ENCODE data around the gene ITM2C. TPM values are rescaled to one million over a fixed set of nuclear protein-coding genes. Genes with fewer than 3 reads are reported as not detected.

Gene ITM2C
- total and polyA plus RNA-seq, 2 of the 8 experiments (the other 6 are each of a cell fraction or from before 2014, with no cell fraction given) = 362 to 742 TPM

GRCh38 chr2:230864122-230864604, 579 bp upstream of the ITM2C start:
- TF ChIP-seq KDM4A (IDR thresholded peaks at IDR 0.05; ENCODE audit: low read depth, low read length, severe bottlenecking) (no peak), EP300 (IDR thresholded peaks at IDR 0.05; ENCODE audit: borderline replicate concordance in 1 of 2, low read depth in 2 of 2, low read length in 2 of 2) (no peak), BCL11A (IDR thresholded peaks at IDR 0.05; ENCODE audit: low read depth in 2 of 2, low read length in 2 of 2) (no peak), BRCA1 (IDR thresholded peaks at IDR 0.05; ENCODE audit: low read depth, low read length) (no peak), KDM5A (IDR thresholded peaks at IDR 0.05; ENCODE audit: low read length) (no peak), MAFK (IDR thresholded peaks at IDR 0.05; ENCODE audit: low read depth, low read length) (no peak), EZH2 (IDR thresholded peaks at IDR 0.05; ENCODE audit: low read depth, low read length, severe bottlenecking) (no peak), CBX5 (IDR thresholded peaks at IDR 0.05; ENCODE audit: low read depth, low read length) (no peak), JUN (IDR thresholded peaks at IDR 0.05; ENCODE audit: low read depth, low read length) (no peak), SP2 (IDR thresholded peaks at IDR 0.05; ENCODE audit: low read length) (no peak), CREB1 (IDR thresholded peaks at IDR 0.05) (no peak)
- Histone ChIP-seq H3K79me2 (ENCODE audit: control insufficient read depth in 1 of 2, insufficient read depth in 2 of 2, low read length in 2 of 2) (peaks cover 0 to 44% of the 10 kb centered on the region in 2 experiments; a peak in 3 of 4 replicates), H3K9ac (replicated peaks in 1 of 4; ENCODE audit: extremely low read depth in 1 of 4, low read depth in 3 of 4, low read length in 3 of 4) (peak overlapping the region in 3 of 4 experiments; percentile 31 to 62 (median 49); a peak in 6 of 7 replicates), H4K20me1 (replicated peaks in 1 of 2; ENCODE audit: control insufficient read depth in 1 of 2, insufficient read depth in 2 of 2, low read length in 2 of 2) (peaks cover 0 to 3% of the 10 kb centered on the region in 2 experiments), H3K23me2 (ENCODE audit: low read depth, low read length) (peaks cover 20% of the 10 kb centered on the region), H2AFZ (ENCODE audit: low read length) (peak overlapping the region; percentile 69; the same call in 1 of the 2 replicates), H2BK120ac (replicated peaks; ENCODE audit: low read depth, low read length) (peak overlapping the region; percentile 57), H3K14ac (ENCODE audit: insufficient read length) (no peak overlapping the region), H2BK15ac (ENCODE audit: low read length) (peak overlapping the region; percentile 82; the same call in 1 of the 2 replicates), H3K56ac (replicated peaks; ENCODE audit: insufficient read length, low read depth, low read length) (peak overlapping the region; percentile 75), H3K18ac (ENCODE audit: extremely low read depth, low read length) (peak overlapping the region; percentile 33), H3K23ac (ENCODE audit: insufficient read length) (no peak overlapping the region), H2BK12ac (ENCODE audit: low read depth, low read length) (peak overlapping the region; percentile 94; the same call in 1 of the 2 replicates), H2AK5ac (ENCODE audit: low read depth, low read length) (0 out of 2 replicates have a peak overlapping the region, but pooled peaks have one; percentile 27), H3K27ac (ENCODE audit: low read depth, low read length) (peak overlapping the region; percentile 74; the same call in 1 of the 2 replicates), H3K4me2 (ENCODE audit: insufficient read depth in 1 of 2, low read depth in 2 of 2, low read length in 2 of 2) (peak overlapping the region; percentile 76 to 94), H2BK20ac (ENCODE audit: low read length) (peak overlapping the region; percentile 51; the same call in 1 of the 2 replicates), H4K91ac (replicated peaks; ENCODE audit: insufficient read length, low read length) (peak overlapping the region; percentile 67), H4K8ac (ENCODE audit: extremely low read depth, insufficient read depth, low read length) (peak overlapping the region; percentile 17), H3K36me3 (ENCODE audit: control insufficient read depth in 2 of 4, insufficient read depth in 4 of 4, low read length in 3 of 4) (peaks cover 0 to 2% (median 0%) of the 10 kb centered on the region in 4 experiments; a peak in 1 of 8 replicates), H3K4me3 (ENCODE audit: extremely low read depth in 1 of 4, insufficient read depth in 2 of 4, low read depth in 3 of 4, low read length in 4 of 4) (peak overlapping the region; percentile 44 to 99 (median 76)), H3K79me1 (ENCODE audit: low read depth, low read length) (peaks cover 9% of the 10 kb centered on the region; the same call in 1 of the 2 replicates), H2BK5ac (ENCODE audit: low read depth, low read length) (peak overlapping the region; percentile 72), H3K4ac (replicated peaks; ENCODE audit: insufficient read length, low read depth, low read length) (peak overlapping the region; percentile 63), H3K9me3 (ENCODE audit: insufficient read depth in 2 of 2, low read depth in 1 of 2, low read length in 1 of 2) (no peaks in the 10 kb centered on the region), H3K27me3 (replicated peaks in 1 of 4; ENCODE audit: control insufficient read depth in 3 of 4, extremely low read depth in 1 of 4, insufficient read depth in 3 of 4, low read length in 3 of 4) (no peaks in the 10 kb centered on the region; a peak in 1 of 7 replicates), H4K5ac (ENCODE audit: insufficient read length, low read depth, low read length) (peak overlapping the region; percentile 43), H3K4me1 (replicated peaks in 1 of 4; ENCODE audit: control insufficient read depth in 3 of 4, insufficient read depth in 4 of 4, low read length in 3 of 4) (peaks cover 6 to 50% (median 35%) of the 10 kb centered on the region in 4 experiments)
- FAIRE-seq (no peak), DNase-seq (ENCODE audit: low read depth in 1 of 2, low spot score in 2 of 2) (no peak)
- POLR2A ChIA-PET (ENCODE audit: partially characterized antibody) = interaction anchor here (0.6 to 1.8 kb wide), 16 partner anchors 8 to 796 kb away, joined by 3 to 8 read pairs (median 4); no protein-coding TSS in a partner anchor
- CTCF ChIA-PET (ENCODE audit: partially characterized antibody) = interaction anchor here (1.0 to 10.1 kb wide), 6 partner anchors 11 to 547 kb away, joined by 3 to 86 read pairs (median 4); no protein-coding TSS in a partner anchor
- 18% methylated on average over 18 of the region's 18 CpGs; no CpG with 5 or more reads in 1 of the 2 experiments for WGBS, 2 experiments (ENCODE audit: extremely low coverage in 1 of 2, insufficient coverage in 1 of 2, insufficient read length in 1 of 2, insufficient replicate concordance in 2 of 2, low coverage in 1 of 2, low lambda C conversion rate in 2 of 2, missing lambda C conversion rate in 1 of 2)
